SK-N-SH treated with all-trans-retinoic acid at 6 μM for 48 hours (cell line): ENCODE results near the gene ZNF443.
"Not testable (repeated sequence)": the region's sequence is repeated elsewhere in the genome, so short reads cannot be mapped to it uniquely, and the experiment has no call there.

Source experiments
- ATAC-seq: fragments of 200-7000 bp; cut with Tn5 transposase; 3 replicates; pipeline ENCODE4 v1.9.1; 2020; ENCODE audit warnings: mild to moderate bottlenecking, moderate library complexity
- ARNTL ChIP-seq: fragments of 450-650 bp; formaldehyde crosslinking; IDR thresholded peaks from 2 replicates; pipeline ENCODE4 v1.5.0; 2020; ENCODE audit warnings: low read depth, mild to moderate bottlenecking, moderate library complexity, borderline replicate concordance
- CREB5 ChIP-seq: fragments of 250-450 bp; sonication (Bioruptor Pico); IDR thresholded peaks from 2 replicates; pipeline ENCODE4 v1.5.1; 2020; ENCODE audit warnings: low read depth, mild to moderate bottlenecking, moderate library complexity
- CSDC2 ChIP-seq: fragments of 250-450 bp; sonication (Bioruptor Pico); IDR thresholded peaks from 2 replicates; pipeline ENCODE4 v1.5.0; 2020; ENCODE audit warnings: mild to moderate bottlenecking, moderate library complexity
- CSRNP3 ChIP-seq: fragments of 250-450 bp; sonication (Bioruptor Pico); IDR thresholded peaks from 2 replicates; pipeline ENCODE4 v1.5.1; 2021; ENCODE audit warnings: mild to moderate bottlenecking, moderate library complexity
- ESRRG ChIP-seq: fragments of 250-450 bp; sonication (Bioruptor Pico); IDR thresholded peaks from 2 replicates; pipeline ENCODE4 v1.6.1; 2021; ENCODE audit warnings: mild to moderate bottlenecking
- OSR1 ChIP-seq: fragments of 250-450 bp; sonication (Bioruptor Pico); IDR thresholded peaks from 2 replicates; pipeline ENCODE4 v1.8.0; 2022; ENCODE audit warnings: moderate library complexity, mild to moderate bottlenecking, inconsistent platforms
- PATZ1 ChIP-seq: fragments of 250-450 bp; sonication (Bioruptor Pico); IDR thresholded peaks from 2 replicates; pipeline ENCODE4 v1.8.0; 2020; ENCODE audit warnings: mild to moderate bottlenecking, moderate library complexity, borderline replicate concordance
- POU6F1 ChIP-seq: fragments of 250-450 bp; sonication (Bioruptor Pico); IDR thresholded peaks from 2 replicates; pipeline ENCODE4 v1.8.0; 2021; ENCODE audit warnings: low read depth, mild to moderate bottlenecking, moderate library complexity, borderline replicate concordance
- RARB ChIP-seq: fragments of 250-450 bp; sonication (Bioruptor Pico); IDR thresholded peaks from 2 replicates; pipeline ENCODE4 v1.8.0; 2021; ENCODE audit warnings: mild to moderate bottlenecking, moderate library complexity
- SNAI2 ChIP-seq: fragments of 250-450 bp; sonication (Bioruptor Pico); IDR thresholded peaks from 2 replicates; pipeline ENCODE4 v1.5.0; 2020; ENCODE audit warnings: mild to moderate bottlenecking, moderate library complexity
- TCF4 ChIP-seq: fragments of 250-450 bp; sonication (Bioruptor Pico); IDR thresholded peaks from 2 replicates; pipeline ENCODE4 v1.8.0; 2021; ENCODE audit warnings: mild to moderate bottlenecking, moderate library complexity, borderline replicate concordance
- TOX ChIP-seq: fragments of 250-450 bp; sonication (Bioruptor Pico); IDR thresholded peaks from 2 replicates; pipeline ENCODE4 v1.8.0; 2021; ENCODE audit warnings: mild to moderate bottlenecking, moderate library complexity, borderline replicate concordance
- TSHZ2 ChIP-seq: fragments of 250-450 bp; sonication (Bioruptor Pico); IDR thresholded peaks from 2 replicates; pipeline ENCODE4 v1.5.0; 2020; ENCODE audit warnings: mild to moderate bottlenecking, moderate library complexity
- ZC3H10 ChIP-seq: fragments of 250-450 bp; sonication (Bioruptor Pico); IDR thresholded peaks from 2 replicates; pipeline ENCODE4 v1.5.1; 2021; ENCODE audit warnings: mild to moderate bottlenecking, moderate library complexity
- ZFP3 ChIP-seq: fragments of 250-450 bp; sonication (Bioruptor Pico); IDR thresholded peaks from 2 replicates; pipeline ENCODE4 v1.5.0; 2020; ENCODE audit warnings: mild to moderate bottlenecking, moderate library complexity
- ZFP30 ChIP-seq: fragments of 450-650 bp; formaldehyde crosslinking; IDR thresholded peaks from 2 replicates; pipeline ENCODE4 v1.5.0; 2022; ENCODE audit warnings: mild to moderate bottlenecking, moderate library complexity
- ZNF70 ChIP-seq: fragments of 450-650 bp; formaldehyde crosslinking; IDR thresholded peaks from 2 replicates; pipeline ENCODE4 v1.5.0; 2020; ENCODE audit warnings: mild to moderate bottlenecking, moderate library complexity
- ZNF8 ChIP-seq: fragments of 450-650 bp; formaldehyde crosslinking; IDR thresholded peaks from 2 replicates; pipeline ENCODE4 v1.5.0; 2020; ENCODE audit warnings: mild to moderate bottlenecking, moderate library complexity

Gene ZNF443

GRCh38 chr19:12440541-12441316 is at the start of gene ZNF443:
Gene ZNF443 (minus strand): TSS chr19:12441021. CDS start chr19:12440914, 107 bp downstream.
- TF ChIP-seq POU6F1 (CRISPR knock-in tag) (no peak), RARB (no peak), CSDC2 (no peak), SNAI2 (CRISPR knock-in tag) (no peak)
- peak; percentile 98 for ATAC-seq

- not testable (repeated sequence) for ATAC-seq
These were observed 45.5 kb upstream of the ZNF443 start for GRCh38 chr19:12486265-12486783.

- no peak for TF ChIP-seq ZNF70 (CRISPR knock-in tag)
- no peak for ATAC-seq
These were observed 44.8 kb upstream of the ZNF443 start for GRCh38 chr19:12485571-12485970.

- ATAC-seq = peak; percentile 40
- TF ChIP-seq TOX (CRISPR knock-in tag) (no peak), ZNF8 (CRISPR knock-in tag) (no peak), ZFP3 (CRISPR knock-in tag) (no peak), ARNTL (CRISPR knock-in tag) (no peak), ZNF70 (CRISPR knock-in tag) (no peak), CSRNP3 (CRISPR knock-in tag) (no peak), ZFP30 (CRISPR knock-in tag) (no peak), ESRRG (CRISPR knock-in tag) (no peak), PATZ1 (CRISPR knock-in tag) (no peak), CREB5 (CRISPR knock-in tag) (no peak), OSR1 (CRISPR knock-in tag) (no peak), TSHZ2 (CRISPR knock-in tag) (no peak), POU6F1 (CRISPR knock-in tag) (no peak), ZC3H10 (CRISPR knock-in tag) (no peak), RARB (no peak), TCF4 (CRISPR knock-in tag) (no peak)
These were observed 44.2 kb upstream of the ZNF443 start for GRCh38 chr19:12485052-12485416.
